Stomach smooth muscle (tissue), 2 donors: Measurements from ENCODE around the gene ADAT1.
A peak's percentile ranks its signal among the peaks of the same experiment; 100 is the strongest.

Experiments used
- H3K27ac ChIP-seq: one replicate; pipeline ENCODE4 v1.7.0; 2013; ENCODE audit warnings: mild to moderate bottlenecking, low read length, inconsistent platforms
- H3K27me3 ChIP-seq, 2 donors: one replicate each; pipeline ENCODE4 v1.7.0; 2013; ENCODE audit warnings: low read length in 2 of 2; ENCODE audit not compliant: insufficient read depth in 2 of 2, control insufficient read depth in 1 of 2
- H3K36me3 ChIP-seq, 2 donors: one replicate each; pipeline ENCODE4 v1.7.0; 2013; ENCODE audit warnings: low read length in 2 of 2; ENCODE audit not compliant: control insufficient read depth in 2 of 2, insufficient read depth in 2 of 2
- H3K4me1 ChIP-seq: one replicate; pipeline ENCODE4 v1.7.0; 2013; ENCODE audit warnings: low read length; ENCODE audit not compliant: control insufficient read depth, insufficient read depth
- H3K4me3 ChIP-seq, 2 donors: one replicate each; pipeline ENCODE4 v1.7.0; 2013; ENCODE audit warnings: low read length in 2 of 2
- H3K9ac ChIP-seq, 2 donors: one replicate each; pipeline ENCODE4 v1.7.0; 2013; ENCODE audit warnings: low read length in 2 of 2, mild to moderate bottlenecking in 1 of 2
- H3K9me3 ChIP-seq, 2 donors: one replicate each; pipeline ENCODE4 v1.7.0; 2013; ENCODE audit warnings: low read length in 2 of 2; ENCODE audit not compliant: control insufficient read depth in 2 of 2
- donor health status: healthy.
- donor health status: Pancreatic carcinoma.

The ADAT1 gene

GRCh38 chr16:75576384-75576811, 46.7 kb downstream of the ADAT1 start:
- Histone ChIP-seq H3K4me3 (no peak overlapping the region), H3K36me3 (peaks cover 48 to 64% of the 10 kb centered on the region in 2 donors), H3K4me1 (peaks cover 4% of the 10 kb centered on the region), H3K27me3 (no peaks in the 10 kb centered on the region), H3K27ac (no peak overlapping the region), H3K9ac (no peak overlapping the region), H3K9me3 (no peaks in the 10 kb centered on the region)

DNA sequence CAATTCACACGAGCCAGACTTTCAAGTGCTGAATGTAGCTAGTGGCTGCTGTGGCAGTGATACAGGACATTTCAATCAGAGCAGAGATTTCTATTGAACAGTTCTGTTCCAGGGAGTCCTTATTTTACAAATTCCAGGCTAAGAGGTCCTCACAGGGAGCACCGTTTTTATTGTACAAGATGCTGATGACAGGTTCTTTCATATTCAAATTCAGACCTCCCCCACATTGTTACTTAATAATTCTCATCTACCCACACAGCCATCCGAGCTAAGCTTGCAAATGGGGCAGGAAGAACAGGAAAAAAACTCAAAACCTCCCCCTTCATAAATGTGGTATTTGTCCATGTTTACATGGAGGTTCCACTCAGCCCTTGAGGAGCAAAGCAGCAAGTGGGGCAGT, 47.1 kb downstream of the ADAT1 start:
- Histone ChIP-seq H3K9ac (no peak overlapping the region), H3K36me3 (peaks cover 51 to 61% of the 10 kb centered on the region in 2 donors), H3K4me1 (peaks cover 4% of the 10 kb centered on the region), H3K4me3 (no peak overlapping the region), H3K27me3 (no peaks in the 10 kb centered on the region), H3K9me3 (no peaks in the 10 kb centered on the region), H3K27ac (no peak overlapping the region)

DNA sequence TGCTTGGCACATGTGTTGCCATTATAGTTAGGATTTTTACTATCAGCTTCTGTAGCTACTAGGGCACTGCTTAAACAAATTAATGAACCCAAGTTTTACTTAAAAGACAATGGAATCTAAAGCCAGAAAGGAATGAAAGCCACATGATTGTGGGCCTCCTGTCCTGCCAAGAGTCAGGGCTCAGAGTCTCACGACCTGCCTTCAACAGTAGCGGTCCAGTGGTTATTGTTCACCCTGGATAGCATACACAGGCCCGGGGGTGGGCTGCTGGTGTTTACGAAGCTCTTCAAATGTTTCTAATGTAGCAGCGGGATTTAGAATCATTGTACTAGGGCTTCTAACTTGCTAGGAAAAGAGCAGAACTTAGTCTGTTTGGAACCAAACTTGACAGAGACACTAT, 49.1 kb downstream of the ADAT1 start:
- H3K36me3 ChIP-seq, result peaks cover 63 to 65% of the 10 kb centered on the region in 2 donors
- no peak overlapping the region for H3K9ac ChIP-seq
- no peak overlapping the region for H3K4me3 ChIP-seq
- H3K27ac ChIP-seq, result no peak overlapping the region
- H3K27me3 ChIP-seq, result no peaks in the 10 kb centered on the region
- peaks cover 14% of the 10 kb centered on the region for H3K4me1 ChIP-seq
- H3K9me3 ChIP-seq, result no peaks in the 10 kb centered on the region

DNA sequence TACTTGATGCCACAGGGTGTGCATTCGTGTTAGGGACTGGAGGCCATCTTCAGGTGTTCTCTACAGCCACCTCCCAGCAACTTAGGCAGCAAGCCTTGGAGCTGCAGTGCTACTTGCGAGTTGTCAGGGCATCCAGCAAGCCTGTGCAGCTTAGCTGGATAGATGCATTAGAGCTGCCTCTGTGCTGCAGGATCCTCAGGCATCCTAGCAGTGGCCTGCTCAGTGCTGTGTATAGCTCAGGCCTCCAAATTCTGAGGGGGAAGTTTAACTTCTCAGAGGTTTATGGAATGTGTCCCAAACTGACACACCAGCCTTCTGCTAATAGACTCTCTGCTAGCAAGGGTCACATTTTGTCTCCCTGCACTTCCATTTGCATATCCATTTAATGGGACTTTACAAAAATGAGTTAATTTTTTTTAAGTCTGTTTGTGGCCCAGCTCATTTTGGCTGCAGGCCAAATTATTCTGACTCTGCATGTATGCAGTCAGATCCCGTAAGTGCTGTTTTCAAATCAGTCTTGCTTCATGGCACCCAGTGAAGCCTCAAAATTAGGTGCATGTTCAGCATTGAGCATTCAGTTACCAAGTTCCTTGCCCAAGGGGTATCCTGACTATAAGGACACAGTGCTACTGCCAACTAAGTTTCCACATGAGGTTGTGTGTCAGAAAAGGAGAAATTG, 50.1 kb downstream of the ADAT1 start:
- no peaks in the 10 kb centered on the region for H3K9me3 ChIP-seq
- no peaks in the 10 kb centered on the region for H3K27me3 ChIP-seq
- H3K27ac ChIP-seq, result no peak overlapping the region
- H3K9ac ChIP-seq, result no peak overlapping the region
- H3K4me1 ChIP-seq, result peaks cover 20% of the 10 kb centered on the region
- H3K36me3 ChIP-seq, result peaks cover 67% of the 10 kb centered on the region in 2 donors
- no peak overlapping the region for H3K4me3 ChIP-seq

GRCh38 chr16:75570396-75571065, 52.5 kb downstream of the ADAT1 start:
- no peak overlapping the region for H3K9ac ChIP-seq
- H3K27me3 ChIP-seq, result no peaks in the 10 kb centered on the region
- H3K9me3 ChIP-seq, result no peaks in the 10 kb centered on the region
- H3K36me3 ChIP-seq, result peaks cover 48 to 56% of the 10 kb centered on the region in 2 donors
- no peak overlapping the region for H3K4me3 ChIP-seq
- peaks cover 39% of the 10 kb centered on the region for H3K4me1 ChIP-seq
- H3K27ac ChIP-seq, result no peak overlapping the region

GRCh38 chr16:75567911-75568310, 55.2 kb downstream of the ADAT1 start:
- Histone ChIP-seq H3K4me3 (peak overlapping the region; percentile 29 to 91), H3K9ac (peak overlapping the region; percentile 36 to 82), H3K27me3 (no peaks in the 10 kb centered on the region), H3K36me3 (peaks cover 33 to 39% of the 10 kb centered on the region in 2 donors), H3K9me3 (no peaks in the 10 kb centered on the region), H3K4me1 (peaks cover 39% of the 10 kb centered on the region), H3K27ac (no peak overlapping the region)

DNA sequence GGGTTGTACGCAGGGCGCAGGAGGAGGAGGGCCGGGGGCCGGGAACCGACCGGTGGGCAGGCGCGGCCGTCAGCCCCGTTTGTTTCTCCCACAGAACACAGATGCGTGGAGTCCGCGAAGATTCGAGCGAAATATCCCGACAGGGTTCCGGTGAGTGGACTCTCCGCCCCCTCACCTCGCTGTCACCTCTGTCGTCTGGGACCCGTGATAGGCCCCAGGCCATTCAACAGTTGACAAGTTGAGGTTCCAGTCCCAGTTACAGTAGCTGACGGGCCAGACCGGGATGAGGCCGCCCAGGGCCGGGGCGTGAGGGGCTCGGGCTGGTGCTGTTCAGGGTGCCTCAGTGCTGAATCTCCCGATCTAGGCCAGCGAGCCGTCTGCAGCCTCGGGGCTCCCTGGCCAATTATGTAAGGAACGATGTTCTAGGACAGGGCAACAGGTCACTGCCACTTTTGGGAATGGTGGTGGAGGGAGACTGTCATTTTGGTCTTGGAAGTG, 56.3 kb downstream of the ADAT1 start:
- Histone ChIP-seq H3K9ac (peak overlapping the region; percentile 80 to 82), H3K4me1 (peaks cover 37% of the 10 kb centered on the region), H3K4me3 (peak overlapping the region; percentile 91 to 94), H3K27me3 (no peaks in the 10 kb centered on the region), H3K9me3 (no peaks in the 10 kb centered on the region), H3K27ac (no peak overlapping the region), H3K36me3 (peaks cover 24 to 30% of the 10 kb centered on the region in 2 donors)

DNA sequence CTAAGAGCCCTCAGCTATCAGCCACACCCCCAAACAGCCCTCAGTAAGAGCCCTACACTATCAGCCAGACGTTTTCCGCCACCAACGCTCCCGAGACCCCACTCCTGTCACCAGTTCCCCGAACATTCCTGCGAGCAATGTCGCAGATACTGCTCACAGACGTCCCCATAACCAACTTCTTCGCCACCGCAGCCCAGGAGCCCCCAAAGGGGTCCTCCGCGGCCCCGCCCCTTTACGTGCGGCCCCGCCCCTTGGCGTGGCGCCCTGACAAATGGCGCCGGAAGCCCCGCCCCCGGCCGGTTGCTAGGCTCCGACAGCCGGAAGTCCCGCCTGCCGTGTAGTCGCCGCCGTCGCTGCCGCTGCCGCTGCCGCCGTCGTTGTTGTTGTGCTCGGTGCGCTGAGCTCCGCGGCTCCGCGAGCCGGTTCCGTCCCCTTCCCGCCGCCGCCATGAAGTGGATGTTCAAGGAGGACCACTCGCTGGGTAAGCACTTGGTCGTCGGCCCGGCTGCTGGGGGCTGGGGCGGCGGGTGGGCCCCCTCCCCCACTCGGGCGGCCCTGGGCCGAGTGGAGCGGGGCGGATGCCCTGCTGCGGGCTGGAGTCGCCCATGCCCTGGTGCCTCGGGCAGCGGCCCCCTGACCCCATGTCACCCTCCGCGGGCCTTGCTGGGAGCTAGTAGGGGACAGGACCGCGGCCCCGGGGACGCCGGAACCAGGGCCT, 56.9 kb downstream of the ADAT1 start, which contains the start of gene GABARAPL2:
Gene GABARAPL2, plus strand, starts transcription at position 340 of the 718 bp plus-strand sequence. Its CDS starts 108 bp downstream, at position 448.
- H3K9me3 ChIP-seq, result no peaks in the 10 kb centered on the region
- peak within 1 kb of the TSS; percentile 91 to 94 for H3K4me3 ChIP-seq
- peaks cover 24 to 30% of the 10 kb centered on the region in 2 donors for H3K36me3 ChIP-seq
- peaks cover 37% of the 10 kb centered on the region for H3K4me1 ChIP-seq
- H3K27ac ChIP-seq, result no peak within 1 kb of the TSS
- H3K27me3 ChIP-seq, result no peaks in the 10 kb centered on the region
- peak within 1 kb of the TSS; percentile 80 to 82 for H3K9ac ChIP-seq

DNA sequence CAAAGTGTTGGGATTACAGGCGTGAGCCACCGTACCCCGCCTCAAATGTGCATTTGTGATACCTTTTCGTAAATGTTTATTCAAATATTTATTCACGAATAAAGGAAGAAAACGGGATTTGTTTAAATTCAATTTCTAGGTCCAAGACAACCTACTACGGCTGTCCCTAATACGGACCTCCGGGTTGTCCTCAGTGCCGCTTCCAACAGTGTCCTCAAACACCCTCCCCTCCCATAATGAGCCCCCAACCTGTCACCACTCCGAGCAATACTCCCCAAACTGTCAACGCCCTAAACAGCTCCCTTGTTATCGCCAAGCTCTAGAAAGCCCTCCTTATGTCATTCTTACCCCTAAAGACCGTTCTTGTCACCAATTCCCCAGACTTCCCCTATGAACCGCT, 57.4 kb downstream of the ADAT1 start:
- Histone ChIP-seq H3K9ac (peak overlapping the region; percentile 71 to 82), H3K27me3 (no peaks in the 10 kb centered on the region), H3K36me3 (peaks cover 24% of the 10 kb centered on the region in 2 donors), H3K9me3 (no peaks in the 10 kb centered on the region), H3K27ac (no peak overlapping the region), H3K4me1 (peaks cover 37% of the 10 kb centered on the region), H3K4me3 (peak overlapping the region; percentile 91 to 94)

DNA sequence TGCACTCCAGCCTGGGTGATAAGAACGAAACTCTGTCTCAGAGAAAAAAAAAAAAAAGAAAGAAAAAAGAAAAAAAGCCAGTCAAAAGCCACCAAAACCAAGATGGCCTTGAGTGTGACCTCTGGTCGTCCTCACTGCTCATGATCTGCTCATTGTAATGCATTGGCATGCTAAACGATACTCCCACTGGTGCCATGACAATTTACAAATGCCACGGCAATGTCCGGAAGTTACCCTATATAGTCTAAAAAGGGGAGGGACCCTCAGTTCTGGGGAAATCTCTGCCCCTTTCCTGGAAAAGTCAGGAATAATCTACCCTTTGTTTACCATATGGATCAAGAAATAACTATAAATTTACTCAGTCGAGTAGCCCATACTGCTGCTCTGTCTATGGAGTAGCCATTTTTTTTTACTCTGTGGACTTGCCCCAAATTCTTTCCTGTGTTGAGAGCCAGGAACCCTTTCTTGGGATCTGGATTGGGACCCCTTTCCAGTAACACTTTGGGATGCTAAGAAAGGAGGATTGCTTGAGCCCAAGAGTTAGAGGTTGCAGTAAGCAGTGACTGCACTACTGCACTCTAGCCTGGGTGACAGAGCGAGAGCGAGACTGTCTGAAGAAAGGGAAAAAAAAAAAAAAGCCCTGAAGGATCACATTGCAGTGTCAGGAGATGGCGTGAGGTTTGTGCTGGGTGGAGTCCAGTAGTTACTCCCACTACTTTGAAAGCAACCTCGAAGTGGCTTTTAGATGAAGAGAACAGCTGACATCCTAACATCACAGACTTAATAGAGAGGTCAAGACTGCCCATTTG, 63.3 kb downstream of the ADAT1 start:
- Histone ChIP-seq H3K9ac (no peak overlapping the region), H3K4me3 (no peak overlapping the region)

More for the DNA sequence above, 63.3 kb downstream of the ADAT1 start:
- Histone ChIP-seq H3K9me3 (no peaks in the 10 kb centered on the region), H3K4me1 (peaks cover 6% of the 10 kb centered on the region), H3K27ac (no peak overlapping the region), H3K27me3 (no peaks in the 10 kb centered on the region), H3K36me3 (no peaks in the 10 kb centered on the region)
